Measurements from ENCODE around the gene SIT1. TPM values are rescaled to one million over a fixed set of nuclear protein-coding genes. Genes with fewer than 3 reads are reported as not detected.
"Not testable (repeated sequence)": the region's sequence is repeated elsewhere in the genome, so short reads cannot be mapped to it uniquely, and the experiment has no call there.

Gene SIT1
- total and polyA plus RNA-seq, 2 donors (not counting 3 experiments of a cell fraction or from before 2014, with no cell fraction given): not detected

- H4K20me1 ChIP-seq (replicated peaks; ENCODE audit: control insufficient read depth, extremely low read depth, insufficient read depth, low read length); FAIRE-seq; POLR2A ChIA-PET; BruUV-seq (replicated peaks); H3K9me3 ChIP-seq (replicated peaks; ENCODE audit: control insufficient read depth, insufficient read depth, low read length); H2AFZ ChIP-seq (ENCODE audit: low read depth, low read length); H3K27me3 ChIP-seq (ENCODE audit: control insufficient read depth in 2 of 2, insufficient read depth in 2 of 2, low read length in 2 of 2); dilution Hi-C loops (cut with MboI; ENCODE audit: extremely low pct_ligation_motif_present, low sequenced_read_pairs); H3K4me3 ChIP-seq (replicated peaks in 1 of 3; ENCODE audit: insufficient read depth in 1 of 3, low read depth in 1 of 3, low read length in 3 of 3); H3K27ac ChIP-seq (ENCODE audit: insufficient read depth, low read depth, low read length); CTCF ChIA-PET; H3K4me2 ChIP-seq (ENCODE audit: insufficient read depth, low read length); H3K4me1 ChIP-seq (ENCODE audit: control insufficient read depth, extremely low read depth, insufficient read depth, low read length); H3K9me1 ChIP-seq (replicated peaks; ENCODE audit: control insufficient read depth, extremely low read depth, insufficient read depth, low read length); H3K9ac ChIP-seq (replicated peaks; ENCODE audit: extremely low read depth, insufficient read depth, low read length); H3K79me2 ChIP-seq (ENCODE audit: control insufficient read depth, insufficient read depth, low read length); intact Hi-C loops (cut with micrococcal nuclease); H3K36me3 ChIP-seq (ENCODE audit: control insufficient read depth in 2 of 2, extremely low read depth in 1 of 2, insufficient read depth in 2 of 2, low read length in 2 of 2); DNase-seq (ENCODE audit: low read depth, low spot score): not testable (repeated sequence)
Measured at GRCh38 chr9:35637427-35637955, 13.2 kb downstream of the SIT1 start.

- BruUV-seq (replicated peaks); H3K4me1 ChIP-seq (ENCODE audit: control insufficient read depth, extremely low read depth, insufficient read depth, low read length); FAIRE-seq; H3K4me3 ChIP-seq (replicated peaks in 1 of 3; ENCODE audit: insufficient read depth in 1 of 3, low read depth in 1 of 3, low read length in 3 of 3); H2AFZ ChIP-seq (ENCODE audit: low read depth, low read length); H3K36me3 ChIP-seq (ENCODE audit: control insufficient read depth in 2 of 2, extremely low read depth in 1 of 2, insufficient read depth in 2 of 2, low read length in 2 of 2); H3K9me1 ChIP-seq (replicated peaks; ENCODE audit: control insufficient read depth, extremely low read depth, insufficient read depth, low read length); H3K4me2 ChIP-seq (ENCODE audit: insufficient read depth, low read length); DNase-seq (ENCODE audit: low read depth, low spot score); H3K27ac ChIP-seq (ENCODE audit: insufficient read depth, low read depth, low read length); intact Hi-C loops (cut with micrococcal nuclease); H4K20me1 ChIP-seq (replicated peaks; ENCODE audit: control insufficient read depth, extremely low read depth, insufficient read depth, low read length); dilution Hi-C loops (cut with MboI; ENCODE audit: extremely low pct_ligation_motif_present, low sequenced_read_pairs); H3K9me3 ChIP-seq (replicated peaks; ENCODE audit: control insufficient read depth, insufficient read depth, low read length); POLR2A ChIA-PET; H3K79me2 ChIP-seq (ENCODE audit: control insufficient read depth, insufficient read depth, low read length); CTCF ChIA-PET; H3K9ac ChIP-seq (replicated peaks; ENCODE audit: extremely low read depth, insufficient read depth, low read length); H3K27me3 ChIP-seq (ENCODE audit: control insufficient read depth in 2 of 2, insufficient read depth in 2 of 2, low read length in 2 of 2): not testable (repeated sequence)
Measured at GRCh38 chr9:35636877-35637246, 13.9 kb downstream of the SIT1 start.

Measured in endothelial cell of umbilical vein (primary cell).